Stimulated activated naive B cell treated with anti-CD40 and anti-IgM and Interleukin-4, amounts not matched to agents 10 μg/mL and 1 μg/mL and 100 μg/mL, for 72 hours (primary cell): Measurements from ENCODE around the gene KCNMA1.

Experiments used
- ATAC-seq, 2 donors: fragments of 150-1000 bp; cut with Tn5 transposase; replicated peaks; 2 replicates each; pipeline ENCODE4 v1.10.0; 2021; ENCODE audit warnings: moderate library complexity in 1 of 2
- DNase-seq: peaks from one replicate; pipeline ENCODE4 v3.0.0; 2021
- H3K27ac Mint-ChIP-seq: one replicate; pipeline ENCODE4 v1.8.0; 2022; ENCODE audit warnings: mild to moderate bottlenecking, mixed read lengths
- H3K27me3 Mint-ChIP-seq, 2 donors: one replicate each; pipeline ENCODE4 v1.8.0; 2022; ENCODE audit warnings: mixed read lengths in 2 of 2
- H3K36me3 Mint-ChIP-seq, 2 donors: one replicate each; pipeline ENCODE4 v1.8.0; 2022; ENCODE audit warnings: mixed read lengths in 2 of 2, mild to moderate bottlenecking in 1 of 2
- H3K4me1 Mint-ChIP-seq, 2 donors: one replicate each; pipeline ENCODE4 v1.8.0; 2022; ENCODE audit warnings: mixed read lengths in 2 of 2, mild to moderate bottlenecking in 1 of 2
- H3K4me3 Mint-ChIP-seq, 2 donors: one replicate each; pipeline ENCODE4 v1.8.0; 2022; ENCODE audit warnings: mild to moderate bottlenecking in 2 of 2, mixed read lengths in 2 of 2, moderate library complexity in 1 of 2
- H3K9me3 Mint-ChIP-seq, 2 donors: one replicate each; pipeline ENCODE4 v1.8.0; 2022; ENCODE audit warnings: mixed read lengths in 2 of 2, mild to moderate bottlenecking in 1 of 2

Gene KCNMA1

GRCh38 chr10:77074104-77074624 lies 563.4 kb downstream of the KCNMA1 start:
- DNase-seq (no peak), ATAC-seq (no peak)
- Mint-ChIP-seq H3K4me3 (no peak overlapping the region), H3K27me3 (no peaks in the 10 kb centered on the region), H3K36me3 (no peaks in the 10 kb centered on the region), H3K4me1 (no peaks in the 10 kb centered on the region), H3K27ac (no peak overlapping the region), H3K9me3 (no peaks in the 10 kb centered on the region)

DNA sequence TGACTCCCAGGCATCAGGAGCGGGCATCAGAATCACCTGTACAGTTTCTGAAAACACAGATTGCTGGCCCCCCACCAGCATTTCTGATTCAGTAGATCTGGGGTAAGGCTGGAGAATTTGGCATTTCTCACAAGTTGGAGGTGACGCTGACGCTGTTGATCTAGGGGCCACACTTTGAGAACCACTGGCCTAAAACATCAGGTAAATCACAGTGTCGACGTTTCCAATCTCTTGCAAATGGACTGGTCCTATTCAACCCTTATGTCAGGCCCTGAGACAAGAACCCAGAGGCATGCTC lies 564.0 kb downstream of the KCNMA1 start:
- Mint-ChIP-seq H3K4me3 (no peak overlapping the region), H3K27ac (no peak overlapping the region), H3K36me3 (no peaks in the 10 kb centered on the region), H3K9me3 (no peaks in the 10 kb centered on the region), H3K4me1 (no peaks in the 10 kb centered on the region), H3K27me3 (no peaks in the 10 kb centered on the region)
- DNase-seq (no peak), ATAC-seq (no peak)

DNA sequence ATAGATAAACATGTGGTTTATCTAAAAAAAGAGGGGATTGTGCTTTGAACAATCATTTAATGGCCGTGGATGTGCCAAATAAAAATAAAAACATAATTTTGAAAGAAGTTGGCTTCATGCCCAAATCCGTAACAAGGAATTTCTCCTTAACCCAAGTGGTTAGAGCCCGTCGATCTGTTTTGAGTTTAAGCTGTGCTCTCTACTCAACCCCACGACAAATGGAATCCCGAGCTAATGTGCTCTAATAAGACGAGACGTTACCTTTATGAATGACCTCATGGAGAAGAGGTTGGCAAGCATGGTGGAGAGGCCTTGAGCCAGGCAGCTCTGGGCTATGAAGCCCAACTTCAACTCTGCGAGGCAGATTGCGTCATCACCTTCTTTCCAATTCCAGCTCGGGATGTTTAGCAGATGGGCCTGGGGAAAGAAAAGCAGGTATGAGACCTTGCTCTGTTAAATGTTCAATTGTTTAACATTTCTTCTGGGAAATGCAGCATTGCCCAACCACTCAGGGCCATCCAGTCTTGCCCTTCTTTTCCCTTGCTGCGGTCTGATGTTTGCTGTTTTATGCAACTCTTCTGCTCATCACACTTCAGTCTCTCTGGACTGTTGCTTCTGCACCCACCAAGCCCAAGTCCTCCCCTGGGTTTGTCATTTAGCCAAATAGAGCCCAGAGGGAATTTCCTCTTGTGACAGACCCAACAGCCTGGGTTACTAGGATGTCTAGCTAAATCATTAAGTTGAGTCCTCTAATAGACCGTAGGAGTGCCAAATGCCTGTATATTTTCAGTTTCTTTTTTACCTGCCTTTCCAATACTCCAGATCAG lies 564.6 kb downstream of the KCNMA1 start:
- Mint-ChIP-seq H3K27ac (no peak overlapping the region), H3K9me3 (no peaks in the 10 kb centered on the region), H3K36me3 (no peaks in the 10 kb centered on the region), H3K4me3 (no peak overlapping the region), H3K27me3 (no peaks in the 10 kb centered on the region), H3K4me1 (no peaks in the 10 kb centered on the region)
- no peak for ATAC-seq
- DNase-seq: no peak

GRCh38 chr10:77072361-77072835 lies 565.2 kb downstream of the KCNMA1 start:
- no peak for ATAC-seq
- H3K4me3 Mint-ChIP-seq: no peak overlapping the region
- H3K9me3 Mint-ChIP-seq: no peaks in the 10 kb centered on the region
- no peaks in the 10 kb centered on the region for H3K27me3 Mint-ChIP-seq
- H3K27ac Mint-ChIP-seq: no peak overlapping the region
- no peaks in the 10 kb centered on the region for H3K4me1 Mint-ChIP-seq
- no peaks in the 10 kb centered on the region for H3K36me3 Mint-ChIP-seq
- no peak for DNase-seq

GRCh38 chr10:77071956-77072355 lies 565.7 kb downstream of the KCNMA1 start:
- Mint-ChIP-seq H3K27me3 (no peaks in the 10 kb centered on the region), H3K4me1 (no peaks in the 10 kb centered on the region), H3K4me3 (no peak overlapping the region), H3K36me3 (no peaks in the 10 kb centered on the region), H3K9me3 (no peaks in the 10 kb centered on the region), H3K27ac (no peak overlapping the region)
- no peak for DNase-seq
- no peak for ATAC-seq

DNA sequence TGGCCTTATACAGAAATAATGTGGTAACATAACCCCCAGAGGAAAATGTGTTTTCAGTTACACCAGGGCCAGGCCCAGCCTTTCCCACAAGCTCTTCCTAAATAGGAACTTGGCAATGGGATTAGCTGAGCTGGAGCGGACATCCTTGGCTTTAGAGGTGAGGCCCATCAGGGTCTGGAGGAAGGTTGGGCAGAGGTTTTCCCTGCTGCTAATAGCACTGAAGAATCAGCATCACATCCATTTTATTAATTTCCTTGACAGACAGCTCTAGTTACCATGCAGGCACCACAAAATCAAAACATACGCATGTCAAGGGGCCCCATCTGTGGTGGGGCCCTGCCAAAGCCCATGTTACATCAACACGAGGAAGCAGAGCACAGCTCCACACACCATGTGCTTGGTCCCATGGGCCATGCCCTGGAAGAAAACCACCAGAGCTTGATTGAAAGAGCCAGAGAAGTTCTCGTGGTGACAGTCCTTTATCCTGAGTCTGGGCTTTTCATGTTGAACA lies 566.6 kb downstream of the KCNMA1 start:
- Mint-ChIP-seq H3K4me3 (no peak overlapping the region), H3K36me3 (no peaks in the 10 kb centered on the region), H3K27ac (no peak overlapping the region), H3K4me1 (no peaks in the 10 kb centered on the region), H3K9me3 (no peaks in the 10 kb centered on the region), H3K27me3 (no peaks in the 10 kb centered on the region)
- no peak for DNase-seq
- ATAC-seq: no peak

- no peaks in the 10 kb centered on the region for H3K27me3 Mint-ChIP-seq
- H3K36me3 Mint-ChIP-seq: no peaks in the 10 kb centered on the region
- DNase-seq (no peak), ATAC-seq (no peak)
- H3K4me3 Mint-ChIP-seq: no peak overlapping the region
- no peak overlapping the region for H3K27ac Mint-ChIP-seq
- no peaks in the 10 kb centered on the region for H3K4me1 Mint-ChIP-seq
- no peaks in the 10 kb centered on the region for H3K9me3 Mint-ChIP-seq
These were observed 567.3 kb downstream of the KCNMA1 start for GRCh38 chr10:77070346-77070745.

DNA sequence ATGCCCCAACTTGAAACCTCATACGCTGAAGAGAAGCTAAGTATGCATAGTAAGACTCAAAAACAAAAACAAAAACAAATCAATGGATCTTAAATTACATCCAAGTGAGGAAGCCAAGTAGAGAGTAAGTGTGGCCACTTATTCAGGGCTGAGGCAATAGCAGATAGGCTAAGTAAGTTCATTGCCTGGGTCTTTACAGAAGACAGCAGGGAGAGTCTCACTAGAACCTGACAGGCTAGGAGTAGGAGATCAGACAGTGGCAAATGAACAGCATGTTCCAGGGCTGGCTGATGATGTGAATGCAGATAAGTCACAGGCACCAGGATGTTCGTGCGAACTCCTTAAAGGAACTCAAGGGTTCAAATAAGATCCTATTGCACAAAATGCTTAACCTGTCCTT lies 568.6 kb downstream of the KCNMA1 start:
- no peak for ATAC-seq
- no peaks in the 10 kb centered on the region for H3K4me1 Mint-ChIP-seq
- H3K9me3 Mint-ChIP-seq: no peaks in the 10 kb centered on the region
- no peak overlapping the region for H3K4me3 Mint-ChIP-seq
- no peaks in the 10 kb centered on the region for H3K36me3 Mint-ChIP-seq
- no peaks in the 10 kb centered on the region for H3K27me3 Mint-ChIP-seq
- DNase-seq: no peak
- no peak overlapping the region for H3K27ac Mint-ChIP-seq

DNA sequence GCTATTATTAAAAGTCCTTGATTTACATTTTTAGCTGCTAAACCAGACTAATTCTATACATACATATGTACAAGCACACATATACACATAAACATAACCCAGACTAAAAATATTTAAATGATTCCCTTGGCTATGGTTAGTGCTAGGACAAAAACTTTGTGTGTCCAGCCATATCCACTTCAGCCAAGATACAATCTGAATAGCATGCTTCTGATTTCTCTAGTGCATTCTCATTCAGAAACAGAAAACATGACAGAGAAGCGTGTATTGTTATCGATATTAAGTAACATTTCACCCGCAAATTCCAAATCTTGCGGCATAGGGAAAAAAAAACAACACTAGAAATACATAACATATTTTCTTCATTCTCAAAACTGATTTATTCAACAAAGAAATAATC lies 569.3 kb downstream of the KCNMA1 start:
- DNase-seq (no peak), ATAC-seq (no peak)
- Mint-ChIP-seq H3K36me3 (no peaks in the 10 kb centered on the region), H3K27ac (no peak overlapping the region), H3K9me3 (no peaks in the 10 kb centered on the region), H3K27me3 (no peaks in the 10 kb centered on the region), H3K4me3 (no peak overlapping the region), H3K4me1 (no peaks in the 10 kb centered on the region)

DNA sequence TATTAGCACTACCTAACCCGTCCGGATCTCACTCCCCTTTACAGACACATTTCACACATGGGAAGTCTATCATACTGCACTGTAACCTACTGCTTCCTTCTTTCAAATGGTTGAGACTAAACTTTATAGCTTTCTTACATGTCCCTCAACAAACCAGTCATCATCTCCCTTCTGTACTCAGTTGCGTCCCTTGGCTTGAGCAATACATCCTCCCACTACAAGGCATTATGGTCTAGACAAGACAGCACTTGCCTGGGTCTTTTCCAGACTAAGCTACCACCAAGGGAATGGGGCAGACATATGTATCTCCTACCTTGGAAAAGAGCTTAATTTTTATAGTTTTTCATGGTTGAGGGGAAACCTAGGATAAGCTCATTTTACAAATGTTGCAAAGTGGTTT lies 575.2 kb downstream of the KCNMA1 start:
- DNase-seq: no peak
- no peaks in the 10 kb centered on the region for H3K36me3 Mint-ChIP-seq
- H3K4me3 Mint-ChIP-seq: no peak overlapping the region
- H3K9me3 Mint-ChIP-seq: peaks cover 0 to 3% of the 10 kb centered on the region in 2 donors
- no peak overlapping the region for H3K27ac Mint-ChIP-seq
- H3K4me1 Mint-ChIP-seq: no peaks in the 10 kb centered on the region
- no peaks in the 10 kb centered on the region for H3K27me3 Mint-ChIP-seq
- ATAC-seq: no peak

GRCh38 chr10:77060913-77061312 lies 576.7 kb downstream of the KCNMA1 start:
- H3K4me1 Mint-ChIP-seq: no peaks in the 10 kb centered on the region
- H3K27ac Mint-ChIP-seq: no peak overlapping the region
- no peak for ATAC-seq
- no peak overlapping the region for H3K4me3 Mint-ChIP-seq
- no peaks in the 10 kb centered on the region for H3K36me3 Mint-ChIP-seq
- H3K9me3 Mint-ChIP-seq: peaks cover 0 to 3% of the 10 kb centered on the region in 2 donors
- H3K27me3 Mint-ChIP-seq: no peaks in the 10 kb centered on the region
- no peak for DNase-seq

GRCh38 chr10:77056650-77057049 lies 581.0 kb downstream of the KCNMA1 start:
- Mint-ChIP-seq H3K9me3 (peaks cover 0 to 3% of the 10 kb centered on the region in 2 donors), H3K4me1 (no peaks in the 10 kb centered on the region), H3K27me3 (peaks cover 6 to 23% of the 10 kb centered on the region in 2 donors), H3K27ac (no peak overlapping the region), H3K4me3 (no peak overlapping the region), H3K36me3 (no peaks in the 10 kb centered on the region)
- no peak for DNase-seq
- no peak for ATAC-seq

DNA sequence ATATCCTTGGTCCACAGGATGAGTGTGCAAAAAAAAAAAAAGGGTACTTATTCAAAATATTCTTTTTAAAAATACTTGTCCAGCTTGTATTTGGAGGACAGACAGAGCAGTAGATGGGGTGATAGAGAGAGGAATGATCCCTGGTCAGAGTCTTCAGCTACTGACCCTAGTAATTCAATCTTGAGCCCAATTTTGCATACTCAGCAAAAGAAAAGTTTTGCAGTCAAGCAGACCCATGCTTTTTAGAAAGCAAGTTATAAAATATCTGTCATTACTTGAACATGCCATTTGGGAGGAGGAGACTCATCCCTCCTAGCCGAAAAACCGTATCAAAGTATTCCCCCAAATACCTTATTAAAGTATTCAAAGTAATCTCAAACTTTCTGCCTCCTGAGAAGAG lies 585.0 kb downstream of the KCNMA1 start:
- no peak overlapping the region for H3K27ac Mint-ChIP-seq
- H3K9me3 Mint-ChIP-seq: no peaks in the 10 kb centered on the region
- H3K36me3 Mint-ChIP-seq: no peaks in the 10 kb centered on the region
- no peak overlapping the region for H3K4me3 Mint-ChIP-seq
- peaks cover 11 to 23% of the 10 kb centered on the region in 2 donors for H3K27me3 Mint-ChIP-seq
- no peaks in the 10 kb centered on the region for H3K4me1 Mint-ChIP-seq
- ATAC-seq (no peak), DNase-seq (no peak)

GRCh38 chr10:77051837-77052236 lies 585.8 kb downstream of the KCNMA1 start:
- Mint-ChIP-seq H3K27ac (no peak overlapping the region), H3K4me1 (no peaks in the 10 kb centered on the region), H3K36me3 (no peaks in the 10 kb centered on the region), H3K9me3 (no peaks in the 10 kb centered on the region), H3K27me3 (peaks cover 11 to 23% of the 10 kb centered on the region in 2 donors), H3K4me3 (no peak overlapping the region)
- DNase-seq: no peak
- ATAC-seq: no peak

- ATAC-seq: no peak
- Mint-ChIP-seq H3K4me1 (no peaks in the 10 kb centered on the region), H3K27me3 (peaks cover 11 to 17% of the 10 kb centered on the region in 2 donors), H3K9me3 (no peaks in the 10 kb centered on the region), H3K27ac (no peak overlapping the region), H3K4me3 (no peak overlapping the region), H3K36me3 (no peaks in the 10 kb centered on the region)
- DNase-seq: no peak
These were observed 587.7 kb downstream of the KCNMA1 start for GRCh38 chr10:77049896-77050295.
